SK-N-SH (cell line): ENCODE results near the gene RCOR1. TPM values are rescaled to one million over a fixed set of nuclear protein-coding genes. Genes with fewer than 3 reads are reported as not detected.

Source experiments
- CTCF ChIA-PET: fragments of 300-600, 350-600 bp; formaldehyde crosslinking; extraction: SDS; loops from one replicate; lab custom pipeline; 2021; lab: Yijun Ruan, JAX
- POLR2A ChIA-PET: fragments of 350-600 bp; sonication (Branson Sonifier 250); formaldehyde crosslinking; extraction: SDS; loops from one replicate; lab custom pipeline; 2020; ENCODE audit warnings: antibody characterized with exemption, inconsistent platforms; lab: Yijun Ruan, JAX
- DNase-seq: peaks from one replicate; pipeline ENCODE4 v3.0.0; 2012
- H2AFZ ChIP-seq: fragments of 200-600 bp; sonication (generic); 2 replicates; pipeline ENCODE4 v1.8.1; 2016; ENCODE audit warnings: antibody characterized with exemption, mild to moderate bottlenecking, low read depth
- H3F3A ChIP-seq: fragments of 200-600 bp; sonication (generic); replicated peaks from 2 replicates; pipeline ENCODE3; 2016; ENCODE audit warnings: antibody characterized with exemption, mild to moderate bottlenecking; ENCODE audit not compliant: insufficient read depth
- H3K27ac ChIP-seq, 2 experiments: fragments of 200-500 bp in 1 of 2; fragments of 200-600 bp in 1 of 2; sonication (Bioruptor generic) in 1 of 2; sonication (generic), shearing (Covaris generic) in 1 of 2; 2 replicates each; pipeline versions ENCODE4 v1.5.1 to v1.6.1; 2014 to 2016; ENCODE audit warnings: low read depth in 2 of 2, inconsistent platforms in 1 of 2, low read length in 1 of 2, mild to moderate bottlenecking in 1 of 2, mixed read lengths in 1 of 2
- H3K27me3 ChIP-seq: fragments of 200-600 bp; sonication (generic), shearing (Covaris generic); 2 replicates; pipeline ENCODE4 v1.6.1; 2016; ENCODE audit warnings: mixed run types; ENCODE audit not compliant: insufficient read depth
- H3K36me3 ChIP-seq, 2 experiments: fragments of 200-500 bp in 1 of 2; fragments of 200-600 bp in 1 of 2; sonication (Bioruptor generic) in 1 of 2; sonication (generic) in 1 of 2; replicated peaks in 1 of 2; 2 replicates each; pipeline versions ENCODE3 to v1.5.1; 2014 to 2016; ENCODE audit warnings: low read length in 1 of 2, mild to moderate bottlenecking in 1 of 2; ENCODE audit not compliant: insufficient read depth in 2 of 2, control insufficient read depth in 1 of 2
- H3K4me1 ChIP-seq, 2 experiments: fragments of 200-500 bp in 1 of 2; fragments of 200-600 bp in 1 of 2; sonication (Bioruptor generic) in 1 of 2; sonication (generic), shearing (Covaris generic) in 1 of 2; 2 replicates each; pipeline versions ENCODE4 v1.5.1 to v1.6.1; 2014 to 2016; ENCODE audit warnings: low read depth in 1 of 2, low read length in 1 of 2, mixed run types in 1 of 2; ENCODE audit not compliant: insufficient read depth in 2 of 2, control insufficient read depth in 1 of 2
- H3K4me2 ChIP-seq: fragments of 200-600 bp; sonication (generic), shearing (Covaris generic); 2 replicates; pipeline ENCODE4 v1.6.1; 2017; ENCODE audit warnings: mixed run types
- H3K4me3 ChIP-seq, 2 experiments: fragments of 200-500 bp in 1 of 2; fragments of 200-600 bp in 1 of 2; sonication (Bioruptor generic) in 1 of 2; sonication (generic), shearing (Covaris generic) in 1 of 2; 2 replicates each; pipeline versions ENCODE4 v1.5.1 to v1.8.1; 2014 to 2016; ENCODE audit warnings: low read depth in 2 of 2, inconsistent platforms in 1 of 2, low read length in 1 of 2, mild to moderate bottlenecking in 1 of 2, mixed read lengths in 1 of 2, moderate library complexity in 1 of 2
- H3K79me2 ChIP-seq: fragments of 200-600 bp; sonication (generic); 2 replicates; pipeline ENCODE4 v1.8.1; 2017; ENCODE audit warnings: mild to moderate bottlenecking; ENCODE audit not compliant: insufficient read depth
- H3K9ac ChIP-seq: fragments of 200-600 bp; sonication (generic); 2 replicates; pipeline ENCODE4 v1.6.1; 2017; ENCODE audit warnings: mixed run types
- H3K9me2 ChIP-seq: fragments of 200-600 bp; sonication (generic); 2 replicates; pipeline ENCODE4 v1.6.1; 2017; ENCODE audit warnings: mixed run types
- H3K9me3 ChIP-seq: fragments of 200-600 bp; sonication (generic); 2 replicates; pipeline ENCODE4 v1.6.1; 2017; ENCODE audit warnings: mixed run types, mild to moderate bottlenecking, moderate library complexity
- H4K20me1 ChIP-seq: fragments of 200-600 bp; sonication (generic); 2 replicates; pipeline ENCODE4 v1.6.1; 2017; ENCODE audit warnings: mild to moderate bottlenecking, mixed run types; ENCODE audit not compliant: insufficient read depth
- CHD2 ChIP-seq: fragments of 150-350 bp; IDR thresholded peaks from 2 replicates; pipeline ENCODE4 v1.6.1; 2018; ENCODE audit warnings: low read length; ENCODE audit not compliant: partially characterized antibody
- CTCF ChIP-seq: fragments of 200-600 bp; sonication (generic); IDR thresholded peaks from 2 replicates; pipeline ENCODE4 v1.6.1; 2017; ENCODE audit warnings: antibody characterized with exemption, mild to moderate bottlenecking, moderate library complexity
- ELF1 ChIP-seq: IDR thresholded peaks from 2 replicates; pipeline ENCODE4 v1.4.0; 2012
- EZH2phosphoT487 ChIP-seq: fragments of 200-600 bp; sonication (generic); IDR thresholded peaks from 2 replicates; pipeline ENCODE4 v1.6.1; 2017; ENCODE audit warnings: low read depth, mixed run types, mild to moderate bottlenecking, antibody characterized with exemption, moderate library complexity, borderline replicate concordance
- FOSL2 ChIP-seq: IDR thresholded peaks from 2 replicates; pipeline ENCODE4 v1.4.0; 2012; ENCODE audit warnings: low read depth, mild to moderate bottlenecking, moderate library complexity, borderline replicate concordance
- FOXJ3 ChIP-seq: sonication (generic); formaldehyde crosslinking; IDR thresholded peaks from 2 replicates; pipeline ENCODE4 v1.5.1; 2020; ENCODE audit warnings: mild to moderate bottlenecking, missing genetic modification reagents
- FOXM1 ChIP-seq: IDR thresholded peaks from 2 replicates; pipeline ENCODE4 v1.4.0; 2012; ENCODE audit warnings: low read depth, mild to moderate bottlenecking
- GABPA ChIP-seq: IDR thresholded peaks from 2 replicates; pipeline ENCODE4 v1.4.0; 2012; ENCODE audit warnings: low read depth, mild to moderate bottlenecking
- MAX ChIP-seq: IDR thresholded peaks from 2 replicates; pipeline ENCODE4 v1.4.0; 2012; ENCODE audit warnings: low read depth
- MXI1 ChIP-seq: IDR thresholded peaks from 2 replicates; pipeline ENCODE4 v1.6.1; 2012; ENCODE audit warnings: mild to moderate bottlenecking, low read depth, low read length, improper control_type of control experiment
- PBX3 ChIP-seq: IDR thresholded peaks from 2 replicates; pipeline ENCODE4; 2012
- RFX5 ChIP-seq: IDR thresholded peaks from 2 replicates; pipeline ENCODE4 v1.6.1; 2012; ENCODE audit warnings: mild to moderate bottlenecking, improper control_type of control experiment, low read length
- RXRA ChIP-seq: IDR thresholded peaks from 2 replicates; pipeline ENCODE4 v1.4.0; 2012; ENCODE audit warnings: low read depth, mild to moderate bottlenecking, borderline replicate concordance
- SIN3A ChIP-seq: IDR thresholded peaks from 2 replicates; pipeline ENCODE4 v1.6.1; 2012; ENCODE audit warnings: low read depth, mild to moderate bottlenecking, low read length, moderate library complexity, borderline replicate concordance
- SMC3 ChIP-seq: IDR thresholded peaks from 2 replicates; pipeline ENCODE4 v1.6.1; 2012; ENCODE audit warnings: low read depth, low read length, improper control_type of control experiment
- TCF12 ChIP-seq: IDR thresholded peaks from 2 replicates; pipeline ENCODE4 v1.4.0; 2012
- TEAD4 ChIP-seq: IDR thresholded peaks from 2 replicates; pipeline ENCODE4 v1.4.0; 2012; ENCODE audit warnings: mild to moderate bottlenecking, borderline replicate concordance; ENCODE audit not compliant: insufficient read depth
- USF1 ChIP-seq: IDR thresholded peaks from 2 replicates; pipeline ENCODE4 v1.4.0; 2012; ENCODE audit warnings: low read depth, borderline replicate concordance
- ZBTB33 ChIP-seq: IDR thresholded peaks from 2 replicates; pipeline ENCODE4 v1.4.0; 2012; ENCODE audit warnings: low read depth, borderline replicate concordance
- WGBS: methylation state at CpG from one replicate; pipeline ENCODE4 v1.1.6; 2017; ENCODE audit warnings: low lambda C conversion rate; 5-methylcytosine and 5-hydroxymethylcytosine counted together
- polyA plus RNA-seq, 3 experiments: library from polyadenylated mRNA; depleted of rRNA; stranded (reverse); fragments of >200 nt; gene quantifications; 2 replicates each; pipeline ENCODE4 v1.2.3, GENCODE V29; 2012

Gene RCOR1
- polyA plus RNA-seq, 1 of the 3 experiments (the other 2 are of a cell fraction), result 8.5 TPM

GRCh38 chr14:102686196-102686801, 93.8 kb downstream of the RCOR1 start:
- peaks cover 2 to 11% of the 10 kb centered on the region in 2 experiments for H3K36me3 ChIP-seq
- POLR2A ChIA-PET, result no interaction called here
- peaks cover 16% of the 10 kb centered on the region for H4K20me1 ChIP-seq
- CTCF ChIA-PET, result interaction anchor here (0.9 to 1.9 kb wide), 5 partner anchors 8 to 418 kb away, joined by 3 to 9 read pairs (median 3); no protein-coding TSS in a partner anchor
- H3K4me1 ChIP-seq, result peaks cover 0 to 4% of the 10 kb centered on the region in 2 experiments; a peak in 2 of 4 replicates
- no peaks in the 10 kb centered on the region for H3F3A ChIP-seq
- no peak overlapping the region for H3K27ac ChIP-seq
- DNase-seq, result no peak
- no peaks in the 10 kb centered on the region for H3K9me2 ChIP-seq
- no peak overlapping the region for H2AFZ ChIP-seq
- no peak overlapping the region for H3K4me3 ChIP-seq
- no peaks in the 10 kb centered on the region for H3K9me3 ChIP-seq
- peaks cover 47% of the 10 kb centered on the region for H3K79me2 ChIP-seq
- WGBS, result 91% methylated on average over 7 of the region's 7 CpGs
- H3K9ac ChIP-seq, result no peak overlapping the region
- H3K27me3 ChIP-seq, result no peaks in the 10 kb centered on the region
- H3K4me2 ChIP-seq, result no peak overlapping the region
- no peak for TF ChIP-seq MXI1
- no peak for TF ChIP-seq FOXJ3 (CRISPR knock-in tag)
- no peak for TF ChIP-seq RXRA
- TF ChIP-seq CTCF, result no peak
- no peak for TF ChIP-seq CHD2
- no peak for TF ChIP-seq RFX5
- TF ChIP-seq MAX, result no peak
- no peak for TF ChIP-seq FOSL2
- no peak for TF ChIP-seq TCF12
- no peak for TF ChIP-seq TEAD4
- TF ChIP-seq USF1, result no peak
- TF ChIP-seq FOXM1, result no peak
- no peak for TF ChIP-seq SMC3
- TF ChIP-seq ELF1, result no peak
- TF ChIP-seq GABPA, result no peak
- no peak for TF ChIP-seq ZBTB33
- no peak for TF ChIP-seq SIN3A
- TF ChIP-seq PBX3, result no peak
- TF ChIP-seq EZH2phosphoT487, result no peak
